H9 (cell line): Measurements from ENCODE around the gene LMAN1. TPM values are rescaled to one million over a fixed set of nuclear protein-coding genes. Genes with fewer than 3 reads are reported as not detected.

Experiments
- DNase-seq: peaks from one replicate; pipeline ENCODE4 v3.0.0-alpha.2; 2017
- H2AFZ ChIP-seq: one replicate; pipeline ENCODE4 v1.6.1; 2013; ENCODE audit warnings: mild to moderate bottlenecking, low read length, control low read depth, moderate library complexity
- H2AK5ac ChIP-seq: 2 replicates; pipeline ENCODE4 v1.6.1; 2013; ENCODE audit warnings: low read length, control low read depth, mixed read lengths; ENCODE audit not compliant: insufficient read length
- H2BK120ac ChIP-seq: one replicate; pipeline ENCODE4 v1.6.1; 2013; ENCODE audit warnings: low read depth, mild to moderate bottlenecking, low read length, control low read depth, inconsistent platforms; ENCODE audit not compliant: poor library complexity, severe bottlenecking
- H2BK12ac ChIP-seq: 2 replicates; pipeline ENCODE4 v1.6.1; 2013; ENCODE audit warnings: low read length, control low read depth, mixed read lengths, low read depth; ENCODE audit not compliant: insufficient read length
- H2BK15ac ChIP-seq: 2 replicates; pipeline ENCODE4 v1.6.1; 2013; ENCODE audit warnings: low read depth, low read length, control low read depth
- H2BK20ac ChIP-seq: one replicate; pipeline ENCODE4 v1.6.1; 2013; ENCODE audit warnings: low read depth, mild to moderate bottlenecking, low read length, control low read depth, inconsistent platforms; ENCODE audit not compliant: poor library complexity, severe bottlenecking
- H2BK5ac ChIP-seq: 2 replicates; pipeline ENCODE4 v1.6.1; 2013; ENCODE audit warnings: low read length, control low read depth, mixed read lengths; ENCODE audit not compliant: insufficient read length
- H3K14ac ChIP-seq: 2 replicates; pipeline ENCODE4 v1.6.1; 2013; ENCODE audit warnings: low read length, control low read depth; ENCODE audit not compliant: insufficient read depth
- H3K18ac ChIP-seq: 2 replicates; pipeline ENCODE4 v1.6.1; 2013; ENCODE audit warnings: low read depth, mild to moderate bottlenecking, mixed read lengths, low read length, control low read depth; ENCODE audit not compliant: insufficient read length
- H3K23ac ChIP-seq: 2 replicates; pipeline ENCODE4 v1.6.1; 2013; ENCODE audit warnings: low read length, control low read depth, mixed read lengths, low read depth; ENCODE audit not compliant: insufficient read length
- H3K23me2 ChIP-seq: 2 replicates; pipeline ENCODE4 v1.6.1; 2013; ENCODE audit warnings: low read depth, mild to moderate bottlenecking, mixed read lengths, low read length, control low read depth; ENCODE audit not compliant: insufficient read length, poor library complexity, severe bottlenecking
- H3K27ac ChIP-seq: 2 replicates; pipeline ENCODE4 v1.5.1; 2013; ENCODE audit warnings: low read length, control low read depth, mixed read lengths, low read depth; ENCODE audit not compliant: insufficient read length
- H3K27me3 ChIP-seq: 2 replicates; pipeline ENCODE4 v1.6.1; 2013; ENCODE audit warnings: low read length, control low read depth, inconsistent platforms; ENCODE audit not compliant: insufficient read depth
- H3K4ac ChIP-seq: 2 replicates; pipeline ENCODE4 v1.6.1; 2013; ENCODE audit warnings: low read depth, mild to moderate bottlenecking, control low read depth, inconsistent platforms, low read length, moderate library complexity
- H3K4me1 ChIP-seq: 2 replicates; pipeline ENCODE4 v1.6.1; 2013; ENCODE audit warnings: low read length, control low read depth, inconsistent platforms; ENCODE audit not compliant: insufficient read depth
- H3K4me2 ChIP-seq: 2 replicates; pipeline ENCODE4 v1.6.1; 2013; ENCODE audit warnings: low read length, control low read depth, mixed read lengths; ENCODE audit not compliant: insufficient read length, insufficient read depth
- H3K56ac ChIP-seq: 2 replicates; pipeline ENCODE4 v1.6.1; 2013; ENCODE audit warnings: low read depth, mild to moderate bottlenecking, mixed read lengths, low read length, control low read depth; ENCODE audit not compliant: insufficient read length
- H3K79me1 ChIP-seq: 2 replicates; pipeline ENCODE4 v1.6.1; 2013; ENCODE audit warnings: low read depth, mild to moderate bottlenecking, moderate library complexity, low read length, control low read depth, inconsistent platforms; ENCODE audit not compliant: insufficient read depth, poor library complexity, severe bottlenecking
- H3K79me2 ChIP-seq: 2 replicates; pipeline ENCODE4 v1.6.1; 2013; ENCODE audit warnings: low read length, control low read depth, inconsistent platforms; ENCODE audit not compliant: insufficient read depth
- H3K9ac ChIP-seq: 2 replicates; pipeline ENCODE4 v1.6.1; 2013; ENCODE audit warnings: low read length, control low read depth, mixed read lengths; ENCODE audit not compliant: insufficient read length; ENCODE audit errors: extremely low read depth
- H3K9me3 ChIP-seq: one replicate; pipeline ENCODE4 v1.6.1; 2013; ENCODE audit warnings: low read depth, low read length, inconsistent platforms; ENCODE audit not compliant: control insufficient read depth
- H3T11ph ChIP-seq: one replicate; pipeline ENCODE4 v1.6.1; 2013; ENCODE audit warnings: mild to moderate bottlenecking, low read length, control low read depth, inconsistent platforms
- H4K20me1 ChIP-seq: one replicate; pipeline ENCODE4 v1.6.1; 2013; ENCODE audit not compliant: control insufficient read depth, insufficient read length, insufficient read depth
- H4K5ac ChIP-seq: 2 replicates; pipeline ENCODE4 v1.6.1; 2013; ENCODE audit warnings: low read depth, mild to moderate bottlenecking, mixed read lengths, low read length, control low read depth; ENCODE audit not compliant: insufficient read length
- H4K8ac ChIP-seq: replicated peaks from 2 replicates; pipeline ENCODE4 v1.6.1; 2013; ENCODE audit warnings: low read length, control low read depth, mixed read lengths, low read depth; ENCODE audit not compliant: insufficient read length
- H4K91ac ChIP-seq: 2 replicates; pipeline ENCODE4 v1.6.1; 2013; ENCODE audit warnings: low read depth, mild to moderate bottlenecking, moderate library complexity, mixed read lengths, low read length, control low read depth; ENCODE audit not compliant: insufficient read length
- H3K27ac Mint-ChIP-seq, 3 experiments: 2 replicates in 2 of 3; 3 replicates in 1 of 3; pipeline ENCODE4 v1.8.0; 2020 to 2021; ENCODE audit warnings: mixed read lengths in 3 of 3, mild to moderate bottlenecking in 1 of 3, moderate library complexity in 1 of 3
- H3K27me3 Mint-ChIP-seq: 2 replicates; pipeline ENCODE4 v1.8.0; 2021; ENCODE audit warnings: low read depth, mild to moderate bottlenecking, moderate library complexity, mixed read lengths
- H3K36me3 Mint-ChIP-seq, 3 experiments: 2 replicates in 2 of 3; 3 replicates in 1 of 3; pipeline ENCODE4 v1.8.0; 2020 to 2021; ENCODE audit warnings: low read depth in 3 of 3, mixed read lengths in 3 of 3; ENCODE audit not compliant: insufficient read depth in 1 of 3
- H3K4me1 Mint-ChIP-seq, 2 experiments: 2 replicates each; pipeline ENCODE4 v1.8.0; 2020; ENCODE audit warnings: mixed read lengths in 2 of 2
- H3K4me3 Mint-ChIP-seq, 2 experiments: 2 replicates in 1 of 2; 3 replicates in 1 of 2; pipeline ENCODE4 v1.8.0; 2020 to 2021; ENCODE audit warnings: mild to moderate bottlenecking in 2 of 2, mixed read lengths in 2 of 2, moderate library complexity in 1 of 2
- H3K9me3 Mint-ChIP-seq, 2 experiments: 2 replicates in 1 of 2; 3 replicates in 1 of 2; pipeline ENCODE4 v1.8.0; 2020; ENCODE audit warnings: mild to moderate bottlenecking in 2 of 2, mixed read lengths in 2 of 2, moderate library complexity in 1 of 2
- CTCF ChIP-seq: fragments of 200-600 bp; sonication (generic); conservative IDR thresholded peaks from 3 replicates; pipeline ENCODE4 v1.8.0; 2021; ENCODE audit warnings: antibody characterized with exemption, mild to moderate bottlenecking
- WGBS: extraction: QIAGEN DNeasy Blood & Tissue Kit; methylation state at CpG from one replicate; pipeline ENCODE4 v1.1.7; 2013; ENCODE audit warnings: missing lambda C conversion rate, low lambda C conversion rate, mixed read lengths; ENCODE audit not compliant: insufficient read length; ENCODE audit errors: extremely low coverage; 5-methylcytosine and 5-hydroxymethylcytosine counted together
- total RNA-seq: library from RNA; stranded (reverse); gene quantifications from 2 replicates; pipeline ENCODE4 v1.2.1, GENCODE V29; 2021

The LMAN1 gene
- total RNA-seq, 1 experiment from 2014 or later, result 63.6 TPM

- Histone ChIP-seq H2BK12ac (no peak overlapping the region), H3K4ac (no peak overlapping the region), H3K79me2 (no peaks in the 10 kb centered on the region), H3K27me3 (no peaks in the 10 kb centered on the region), H4K8ac (no peak overlapping the region), H4K91ac (no peak overlapping the region), H3K56ac (no peak overlapping the region), H3K79me1 (no peaks in the 10 kb centered on the region), H2AFZ (no peak overlapping the region), H2BK15ac (no peak overlapping the region), H2AK5ac (no peak overlapping the region), H3K4me2 (no peak overlapping the region), H3T11ph (no peak overlapping the region), H3K9ac (no peak overlapping the region), H2BK5ac (no peak overlapping the region), H2BK120ac (no peak overlapping the region), H3K27ac (no peak overlapping the region), H3K23me2 (no peaks in the 10 kb centered on the region), H3K4me1 (no peaks in the 10 kb centered on the region), H4K5ac (no peak overlapping the region), H2BK20ac (no peak overlapping the region), H3K18ac (no peak overlapping the region), H3K9me3 (no peaks in the 10 kb centered on the region), H3K23ac (no peak overlapping the region), H3K14ac (no peak overlapping the region), H4K20me1 (no peaks in the 10 kb centered on the region)
- no peak overlapping the region for H3K27ac Mint-ChIP-seq
- no peaks in the 10 kb centered on the region for H3K27me3 Mint-ChIP-seq
- peaks cover 3 to 5% of the 10 kb centered on the region in 2 experiments; a peak in 3 of 4 replicates for H3K4me1 Mint-ChIP-seq
- no peaks in the 10 kb centered on the region for H3K9me3 Mint-ChIP-seq
- no peak for TF ChIP-seq CTCF
- no peak overlapping the region for H3K4me3 Mint-ChIP-seq
- DNase-seq, result no peak
- WGBS, result no CpG with 5 or more reads among the region's 4 CpGs
- peaks cover 9 to 33% (median 31%) of the 10 kb centered on the region in 3 experiments for H3K36me3 Mint-ChIP-seq
Observed at GRCh38 chr18:59324623-59324971, 34.5 kb downstream of the LMAN1 start.
